Measurements from ENCODE around the gene DRG2.

- TF ChIP-seq CTCF (IDR thresholded peaks at IDR 0.05) (no peak), POLR2A (IDR thresholded peaks at IDR 0.05) (no peak), EP300 (IDR thresholded peaks at IDR 0.05) (no peak)
Measured at GRCh38 chr17:18045691-18046350, 41.9 kb upstream of the DRG2 start.
